SK-N-SH (cell line): Measurements from ENCODE around the gene PAFAH1B1.

ENCODE experiments used
- CTCF ChIP-seq: fragments of 200-600 bp; sonication (generic); IDR thresholded peaks from 2 replicates; pipeline ENCODE4 v1.6.1; 2017; ENCODE audit warnings: antibody characterized with exemption, mild to moderate bottlenecking, moderate library complexity
- EP300 ChIP-seq, 2 experiments: IDR thresholded peaks; 2 replicates each; pipeline versions ENCODE4 v1.4.0 to v1.6.1; 2012; ENCODE audit warnings: borderline replicate concordance in 1 of 2, low read depth in 1 of 2, low read length in 1 of 2
- GABPA ChIP-seq: IDR thresholded peaks from 2 replicates; pipeline ENCODE4 v1.4.0; 2012; ENCODE audit warnings: low read depth, mild to moderate bottlenecking
- IRF3 ChIP-seq: fragments of 150-350 bp; IDR thresholded peaks from 2 replicates; pipeline ENCODE4 v1.6.1; 2016; ENCODE audit warnings: mild to moderate bottlenecking, low read depth, low read length
- MXI1 ChIP-seq: IDR thresholded peaks from 2 replicates; pipeline ENCODE4 v1.6.1; 2012; ENCODE audit warnings: mild to moderate bottlenecking, low read depth, low read length, improper control_type of control experiment
- NFIC ChIP-seq: IDR thresholded peaks from 2 replicates; pipeline ENCODE4 v1.4.0; 2012; ENCODE audit warnings: borderline replicate concordance
- POLR2AphosphoS5 ChIP-seq: IDR thresholded peaks from 2 replicates; pipeline ENCODE4 v1.6.1; 2012; ENCODE audit warnings: low read depth, low read length
- RFX5 ChIP-seq: IDR thresholded peaks from 2 replicates; pipeline ENCODE4 v1.6.1; 2012; ENCODE audit warnings: mild to moderate bottlenecking, improper control_type of control experiment, low read length
- TAF1 ChIP-seq: IDR thresholded peaks from 2 replicates; pipeline ENCODE4 v1.6.1; 2012; ENCODE audit warnings: low read depth, mild to moderate bottlenecking, low read length, moderate library complexity, borderline replicate concordance

GRCh38 chr17:2705263-2705662, 111.8 kb downstream of the PAFAH1B1 start:
- TF ChIP-seq POLR2AphosphoS5 (no peak), CTCF (no peak), IRF3 (no peak), RFX5 (no peak), TAF1 (no peak), NFIC (no peak), EP300 (IDR thresholded peaks at IDR 0.05; ENCODE audit: borderline replicate concordance in 1 of 2, low read depth in 1 of 2, low read length in 1 of 2) (no peak), MXI1 (no peak), GABPA (no peak)
